Measurements from ENCODE around the gene CDH2.

The CDH2 gene

GRCh38 chr18:27967913-27968824, 208.8 kb downstream of the CDH2 start:
- Histone ChIP-seq H3K4me3 (ENCODE audit: low read depth, low read length) (no peak overlapping the region), H3K27me3 (ENCODE audit: control insufficient read depth, insufficient read depth, low read length) (no peaks in the 10 kb centered on the region), H3K36me3 (ENCODE audit: control insufficient read depth, insufficient read depth, low read length) (no peaks in the 10 kb centered on the region), H3K4me1 (ENCODE audit: control insufficient read depth, insufficient read depth, low read length) (peaks cover 4% of the 10 kb centered on the region), H3K9me3 (ENCODE audit: control insufficient read depth, insufficient read depth, low read length) (no peaks in the 10 kb centered on the region), H3K9ac (ENCODE audit: low read depth, low read length) (no peak overlapping the region)

- peaks cover 4% of the 10 kb centered on the region for H3K4me1 ChIP-seq (ENCODE audit: control insufficient read depth, insufficient read depth, low read length)
- no peaks in the 10 kb centered on the region for H3K9me3 ChIP-seq (ENCODE audit: control insufficient read depth, insufficient read depth, low read length)
- no peak overlapping the region for H3K9ac ChIP-seq (ENCODE audit: low read depth, low read length)
- no peaks in the 10 kb centered on the region for H3K27me3 ChIP-seq (ENCODE audit: control insufficient read depth, insufficient read depth, low read length)
- no peaks in the 10 kb centered on the region for H3K36me3 ChIP-seq (ENCODE audit: control insufficient read depth, insufficient read depth, low read length)
- no peak overlapping the region for H3K4me3 ChIP-seq (ENCODE audit: low read depth, low read length)
Observed at GRCh38 chr18:27966881-27967280, 210.0 kb downstream of the CDH2 start.

- Histone ChIP-seq H3K36me3 (ENCODE audit: control insufficient read depth, insufficient read depth, low read length) (no peaks in the 10 kb centered on the region), H3K9ac (ENCODE audit: low read depth, low read length) (no peak overlapping the region), H3K4me3 (ENCODE audit: low read depth, low read length) (no peak overlapping the region), H3K27me3 (ENCODE audit: control insufficient read depth, insufficient read depth, low read length) (no peaks in the 10 kb centered on the region), H3K4me1 (ENCODE audit: control insufficient read depth, insufficient read depth, low read length) (peaks cover 4% of the 10 kb centered on the region), H3K9me3 (ENCODE audit: control insufficient read depth, insufficient read depth, low read length) (no peaks in the 10 kb centered on the region)
Observed at GRCh38 chr18:27964811-27965210, 212.1 kb downstream of the CDH2 start.

- Histone ChIP-seq H3K9me3 (ENCODE audit: control insufficient read depth, insufficient read depth, low read length) (no peaks in the 10 kb centered on the region), H3K27me3 (ENCODE audit: control insufficient read depth, insufficient read depth, low read length) (no peaks in the 10 kb centered on the region), H3K4me3 (ENCODE audit: low read depth, low read length) (no peak overlapping the region), H3K4me1 (ENCODE audit: control insufficient read depth, insufficient read depth, low read length) (no peaks in the 10 kb centered on the region), H3K9ac (ENCODE audit: low read depth, low read length) (no peak overlapping the region), H3K36me3 (ENCODE audit: control insufficient read depth, insufficient read depth, low read length) (no peaks in the 10 kb centered on the region)
Observed at GRCh38 chr18:27959101-27959500, 217.8 kb downstream of the CDH2 start.

- H3K4me1 ChIP-seq (ENCODE audit: control insufficient read depth, insufficient read depth, low read length), result no peaks in the 10 kb centered on the region
Observed at GRCh38 chr18:27956001-27956640, 220.8 kb downstream of the CDH2 start.

DNA sequence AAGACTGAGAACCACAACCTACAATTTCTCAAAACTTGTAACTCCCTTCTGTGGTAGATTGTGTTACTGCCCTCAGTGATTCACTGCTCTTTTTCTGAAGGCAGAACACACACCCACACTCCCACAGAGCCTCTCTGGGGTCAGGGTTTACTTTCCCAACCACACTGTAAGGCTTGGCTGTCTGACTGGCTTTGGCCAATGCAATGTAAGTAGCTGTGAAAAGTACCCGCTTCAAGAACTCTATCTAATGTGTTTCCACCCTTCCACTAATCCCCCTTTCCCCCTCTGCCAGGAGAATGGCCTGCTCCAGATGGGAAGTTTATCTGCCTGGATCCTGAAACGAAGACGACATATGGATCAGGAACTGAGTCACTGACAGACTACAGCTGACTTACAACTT, 222.7 kb downstream of the CDH2 start:
- Histone ChIP-seq H3K27me3 (ENCODE audit: control insufficient read depth, insufficient read depth, low read length) (no peaks in the 10 kb centered on the region), H3K4me1 (ENCODE audit: control insufficient read depth, insufficient read depth, low read length) (no peaks in the 10 kb centered on the region), H3K9ac (ENCODE audit: low read depth, low read length) (no peak overlapping the region), H3K4me3 (ENCODE audit: low read depth, low read length) (no peak overlapping the region), H3K9me3 (ENCODE audit: control insufficient read depth, insufficient read depth, low read length) (no peaks in the 10 kb centered on the region), H3K36me3 (ENCODE audit: control insufficient read depth, insufficient read depth, low read length) (no peaks in the 10 kb centered on the region)

More at GRCh38 chr18:27956001-27956640, 220.8 kb downstream of the CDH2 start:
- no peaks in the 10 kb centered on the region for H3K27me3 ChIP-seq (ENCODE audit: control insufficient read depth, insufficient read depth, low read length)
- no peaks in the 10 kb centered on the region for H3K9me3 ChIP-seq (ENCODE audit: control insufficient read depth, insufficient read depth, low read length)
- no peak overlapping the region for H3K4me3 ChIP-seq (ENCODE audit: low read depth, low read length)
- H3K9ac ChIP-seq (ENCODE audit: low read depth, low read length), result no peak overlapping the region
- no peaks in the 10 kb centered on the region for H3K36me3 ChIP-seq (ENCODE audit: control insufficient read depth, insufficient read depth, low read length)

DNA sequence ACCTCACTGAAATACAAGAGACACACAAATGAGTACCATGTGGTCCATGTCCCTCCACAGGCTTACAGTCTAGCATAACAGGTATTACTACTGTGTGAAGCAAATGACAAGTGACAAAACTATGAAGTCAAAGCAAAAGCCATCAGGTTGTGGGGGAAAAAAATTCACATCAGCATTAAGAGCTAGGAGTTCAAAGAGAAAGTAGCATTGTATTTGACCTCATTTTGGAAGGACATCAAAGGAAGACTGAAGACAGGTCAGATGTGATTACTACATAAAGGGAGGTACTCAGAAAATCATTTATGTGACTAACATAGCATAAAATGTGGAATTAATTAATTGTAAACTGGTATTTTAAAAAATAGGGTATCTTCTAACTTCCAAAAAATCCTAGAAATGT, 224.2 kb downstream of the CDH2 start:
- Histone ChIP-seq H3K9me3 (ENCODE audit: control insufficient read depth, insufficient read depth, low read length) (no peaks in the 10 kb centered on the region), H3K4me1 (ENCODE audit: control insufficient read depth, insufficient read depth, low read length) (no peaks in the 10 kb centered on the region), H3K27me3 (ENCODE audit: control insufficient read depth, insufficient read depth, low read length) (no peaks in the 10 kb centered on the region), H3K9ac (ENCODE audit: low read depth, low read length) (no peak overlapping the region), H3K4me3 (ENCODE audit: low read depth, low read length) (no peak overlapping the region), H3K36me3 (ENCODE audit: control insufficient read depth, insufficient read depth, low read length) (no peaks in the 10 kb centered on the region)

GRCh38 chr18:27950648-27951228, 226.2 kb downstream of the CDH2 start:
- Histone ChIP-seq H3K4me3 (ENCODE audit: low read depth, low read length) (no peak overlapping the region), H3K4me1 (ENCODE audit: control insufficient read depth, insufficient read depth, low read length) (no peaks in the 10 kb centered on the region), H3K36me3 (ENCODE audit: control insufficient read depth, insufficient read depth, low read length) (no peaks in the 10 kb centered on the region)

GRCh38 chr18:27948986-27949385, 227.9 kb downstream of the CDH2 start:
- H3K9ac ChIP-seq (ENCODE audit: low read depth, low read length), result no peak overlapping the region
- H3K9me3 ChIP-seq (ENCODE audit: control insufficient read depth, insufficient read depth, low read length), result no peaks in the 10 kb centered on the region
- no peak overlapping the region for H3K4me3 ChIP-seq (ENCODE audit: low read depth, low read length)
- H3K27me3 ChIP-seq (ENCODE audit: control insufficient read depth, insufficient read depth, low read length), result no peaks in the 10 kb centered on the region
- H3K4me1 ChIP-seq (ENCODE audit: control insufficient read depth, insufficient read depth, low read length), result no peaks in the 10 kb centered on the region
- no peaks in the 10 kb centered on the region for H3K36me3 ChIP-seq (ENCODE audit: control insufficient read depth, insufficient read depth, low read length)

More at GRCh38 chr18:27950648-27951228, 226.2 kb downstream of the CDH2 start:
- H3K9me3 ChIP-seq (ENCODE audit: control insufficient read depth, insufficient read depth, low read length), result no peaks in the 10 kb centered on the region
- no peaks in the 10 kb centered on the region for H3K27me3 ChIP-seq (ENCODE audit: control insufficient read depth, insufficient read depth, low read length)
- no peak overlapping the region for H3K9ac ChIP-seq (ENCODE audit: low read depth, low read length)

DNA sequence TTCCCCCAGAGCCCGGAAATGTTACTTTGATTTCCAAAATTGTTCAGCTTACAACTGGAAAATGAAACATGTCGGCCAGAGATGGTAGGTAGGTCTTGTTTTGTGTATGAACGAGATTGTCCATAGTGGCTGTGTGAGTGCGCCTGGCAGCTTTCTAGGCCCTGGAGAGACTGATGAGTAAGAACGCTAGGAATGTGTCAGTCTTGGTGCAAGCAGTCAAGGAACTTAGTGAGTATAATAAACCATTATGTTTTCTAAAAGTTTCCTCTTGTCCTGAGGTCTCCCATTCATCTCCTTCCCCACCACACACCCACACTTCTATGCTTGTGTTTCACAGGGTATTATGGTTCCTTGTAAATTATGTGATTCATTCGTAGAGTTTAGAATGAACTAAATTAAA, 234.2 kb downstream of the CDH2 start:
- H3K27me3 ChIP-seq (ENCODE audit: control insufficient read depth, insufficient read depth, low read length), result no peaks in the 10 kb centered on the region
- no peak overlapping the region for H3K4me3 ChIP-seq (ENCODE audit: low read depth, low read length)
- H3K36me3 ChIP-seq (ENCODE audit: control insufficient read depth, insufficient read depth, low read length), result no peaks in the 10 kb centered on the region
- no peaks in the 10 kb centered on the region for H3K4me1 ChIP-seq (ENCODE audit: control insufficient read depth, insufficient read depth, low read length)
- no peaks in the 10 kb centered on the region for H3K9me3 ChIP-seq (ENCODE audit: control insufficient read depth, insufficient read depth, low read length)
- no peak overlapping the region for H3K9ac ChIP-seq (ENCODE audit: low read depth, low read length)

GRCh38 chr18:27931535-27931934, 245.4 kb downstream of the CDH2 start:
- Histone ChIP-seq H3K36me3 (ENCODE audit: control insufficient read depth, insufficient read depth, low read length) (no peaks in the 10 kb centered on the region), H3K9me3 (ENCODE audit: control insufficient read depth, insufficient read depth, low read length) (no peaks in the 10 kb centered on the region), H3K9ac (ENCODE audit: low read depth, low read length) (no peak overlapping the region), H3K27me3 (ENCODE audit: control insufficient read depth, insufficient read depth, low read length) (no peaks in the 10 kb centered on the region), H3K4me1 (ENCODE audit: control insufficient read depth, insufficient read depth, low read length) (no peaks in the 10 kb centered on the region), H3K4me3 (ENCODE audit: low read depth, low read length) (no peak overlapping the region)

DNA sequence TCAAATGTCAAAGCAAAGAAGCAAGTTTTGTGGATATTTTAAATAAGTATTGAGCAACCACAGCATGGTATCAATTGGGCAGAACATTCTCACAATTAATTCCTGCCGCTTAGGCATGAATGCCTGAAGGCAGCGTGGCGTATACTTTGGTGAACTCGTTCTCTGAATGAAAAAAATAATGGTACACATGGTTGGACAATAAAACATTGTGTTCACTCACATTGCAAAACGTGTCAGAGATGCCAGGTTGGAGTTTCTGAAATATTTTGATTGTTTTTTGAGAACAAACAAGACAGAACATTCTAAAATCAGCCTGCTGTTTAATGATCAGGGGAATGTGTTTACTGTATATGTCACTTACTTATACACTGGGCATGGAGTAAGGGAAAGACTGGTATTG, 254.2 kb downstream of the CDH2 start:
- Histone ChIP-seq H3K36me3 (ENCODE audit: control insufficient read depth, insufficient read depth, low read length) (no peaks in the 10 kb centered on the region), H3K4me1 (ENCODE audit: control insufficient read depth, insufficient read depth, low read length) (no peaks in the 10 kb centered on the region), H3K9ac (ENCODE audit: low read depth, low read length) (no peak overlapping the region), H3K4me3 (ENCODE audit: low read depth, low read length) (no peak overlapping the region), H3K9me3 (ENCODE audit: control insufficient read depth, insufficient read depth, low read length) (no peaks in the 10 kb centered on the region), H3K27me3 (ENCODE audit: control insufficient read depth, insufficient read depth, low read length) (no peaks in the 10 kb centered on the region)

All from iPS-15b (cell line).